Activated gamma-delta T cell (primary cell): ENCODE results near the gene IGFALS.

Experiments used
- DNase-seq: peaks from one replicate; lab custom pipeline; 2025; lab: John Stamatoyannopoulos, UW
- total RNA-seq, 2 donors: gene quantifications; one replicate each; lab custom pipeline; 2026; lab: John Stamatoyannopoulos, UW

IGFALS gene
- total RNA-seq = 1.2 to 1.3 reads per million in 2 donors

GRCh38 chr16:1793578-1794220 is at the start of gene IGFALS:
Gene IGFALS, minus strand, starts transcription at chr16:1793705. Its CDS starts 53 bp downstream, at chr16:1793652.
- no peak for DNase-seq

- no peak for DNase-seq
Measured at GRCh38 chr16:1839554-1839953, 46.0 kb upstream of the IGFALS start.

- no peak for DNase-seq
Measured at GRCh38 chr16:1834096-1834495, 40.6 kb upstream of the IGFALS start.

GRCh38 chr16:1832838-1833454 is 39.4 kb upstream of the IGFALS start:
- no peak for DNase-seq

GRCh38 chr16:1831186-1832075 is 37.9 kb upstream of the IGFALS start:
- DNase-seq = no peak

GRCh38 chr16:1830213-1830612 is 36.7 kb upstream of the IGFALS start:
- DNase-seq = no peak

GRCh38 chr16:1828645-1829410 is 35.3 kb upstream of the IGFALS start:
- no peak for DNase-seq

GRCh38 chr16:1826691-1827573 is 33.4 kb upstream of the IGFALS start, which contains the start of the genes FAHD1 and HAGH:
Gene FAHD1, plus strand, starts transcription at chr16:1827206. Its CDS starts 33 bp downstream, at chr16:1827239.
Gene HAGH, minus strand, starts transcription at chr16:1826825. Its CDS starts 38 bp downstream, at chr16:1826787.
- peak; percentile 80 for DNase-seq

- peak; percentile 78 for DNase-seq
Measured at GRCh38 chr16:1825864-1826690, 32.6 kb upstream of the IGFALS start.

GRCh38 chr16:1825381-1825863 is 31.9 kb upstream of the IGFALS start:
- DNase-seq = no peak

GRCh38 chr16:1823821-1824220 is 30.3 kb upstream of the IGFALS start:
- DNase-seq = no peak

- no peak for DNase-seq
Measured at GRCh38 chr16:1822801-1823200, 29.3 kb upstream of the IGFALS start.

GRCh38 chr16:1821861-1822611 is 28.5 kb upstream of the IGFALS start:
- DNase-seq = no peak

- DNase-seq = no peak
Measured at GRCh38 chr16:1820946-1821290, 27.4 kb upstream of the IGFALS start.

GRCh38 chr16:1820096-1820945 is 26.8 kb upstream of the IGFALS start:
- no peak for DNase-seq

- DNase-seq = no peak
Measured at GRCh38 chr16:1819611-1820010, 26.1 kb upstream of the IGFALS start.

GRCh38 chr16:1818873-1819525 is 25.5 kb upstream of the IGFALS start:
- no peak for DNase-seq
